HCT116 (cell line): ENCODE measurements around the gene PPY. TPM values are rescaled to one million over a fixed set of nuclear protein-coding genes. Genes with fewer than 3 reads are reported as not detected.

ENCODE experiments used
- ATAC-seq: fragments of 200-7000 bp; cut with Tn5 transposase; 2 replicates; pipeline ENCODE4 v1.9.1; 2020; ENCODE audit warnings: mild to moderate bottlenecking, moderate library complexity
- BruUV-seq: library from RNA; stranded (reverse); fragments of 400-500 nt; replicated peaks from 2 replicates; lab custom pipeline; 2021; lab: Mats Ljungman, UMichigan
- CTCF ChIA-PET: fragments of 300-600 bp; sonication (Branson Sonifier 250); formaldehyde crosslinking; loops from one replicate; lab custom pipeline; 2021; ENCODE audit warnings: antibody characterized with exemption; lab: Charles Lee
- POLR2A ChIA-PET: fragments of 300-600, 350-600 bp; sonication (Branson Sonifier 250); formaldehyde crosslinking; loops from one replicate; lab custom pipeline; 2021; ENCODE audit warnings: antibody characterized with exemption; lab: Charles Lee
- RAD21 ChIA-PET, 2 experiments: fragments of 300-600 bp; sonication (Branson Sonifier 250); formaldehyde crosslinking; loops; one replicate each; lab custom pipeline; 2023; ENCODE audit warnings: low total read pairs in 2 of 2; ENCODE audit not compliant: uncharacterized antibody in 2 of 2, unreplicated experiment in 2 of 2, low non-redundant PET in 1 of 2; lab: Charles Lee
- DNase-seq: peaks from one replicate; pipeline ENCODE4 v3.0.0-alpha.2; 2010; ENCODE audit warnings: low read depth, low spot score
- H2AFZ ChIP-seq: fragments of 200-600 bp; shearing (Covaris generic), sonication (generic); 2 replicates; pipeline ENCODE4 v1.6.1; 2017; ENCODE audit warnings: low read depth, mixed run types, mixed read lengths, antibody characterized with exemption, low read length; ENCODE audit not compliant: poor library complexity, severe bottlenecking
- H3K27ac ChIP-seq: 2 replicates; pipeline ENCODE4 v1.5.1; 2012; ENCODE audit warnings: low read depth, low read length
- H3K27me3 ChIP-seq: fragments of 200-600 bp; sonication (generic); 2 replicates; pipeline ENCODE4 v1.6.1; 2016; ENCODE audit warnings: mixed run types, low read length, mixed read lengths; ENCODE audit not compliant: insufficient read depth
- H3K36me3 ChIP-seq, 2 experiments: fragments of 200-500 bp in 1 of 2; fragments of 200-600 bp in 1 of 2; sonication (Bioruptor generic) in 1 of 2; sonication (generic) in 1 of 2; 2 replicates each; pipeline versions ENCODE4 v1.5.1 to v1.6.1; 2014 to 2016; ENCODE audit warnings: low read length in 2 of 2, inconsistent platforms in 1 of 2, mixed read lengths in 1 of 2, mixed run types in 1 of 2; ENCODE audit not compliant: insufficient read depth in 2 of 2, control insufficient read depth in 1 of 2
- H3K4me1 ChIP-seq, 2 experiments: fragments of 200-600 bp in 1 of 2; sonication (generic) in 1 of 2; 2 replicates each; pipeline versions ENCODE4 v1.5.1 to v1.6.1; 2012 to 2017; ENCODE audit warnings: low read length in 2 of 2, inconsistent platforms in 1 of 2, mild to moderate bottlenecking in 1 of 2, mixed read lengths in 1 of 2, mixed run types in 1 of 2, moderate library complexity in 1 of 2; ENCODE audit not compliant: insufficient read depth in 2 of 2, control insufficient read depth in 1 of 2
- H3K4me2 ChIP-seq: fragments of 200-600 bp; sonication (generic); 2 replicates; pipeline ENCODE4 v1.6.1; 2017; ENCODE audit warnings: mixed run types, low read length, mixed read lengths
- H3K4me3 ChIP-seq, 2 experiments: fragments of 200-600 bp in 1 of 2; sonication (generic) in 1 of 2; replicated peaks in 1 of 2; 2 replicates each; pipeline ENCODE4 v1.5.1; 2011 to 2016; ENCODE audit warnings: low read length in 2 of 2, control low read depth in 1 of 2, low read depth in 1 of 2, mild to moderate bottlenecking in 1 of 2, mixed read lengths in 1 of 2, mixed run types in 1 of 2
- H3K79me2 ChIP-seq: fragments of 200-600 bp; sonication (generic); 2 replicates; pipeline ENCODE4 v1.6.1; 2017; ENCODE audit warnings: mild to moderate bottlenecking, mixed run types, low read length, moderate library complexity, mixed read lengths; ENCODE audit not compliant: insufficient read depth
- H3K9ac ChIP-seq: fragments of 200-600 bp; sonication (generic); 2 replicates; pipeline ENCODE4 v1.6.1; 2016; ENCODE audit warnings: low read length, mixed read lengths
- H3K9me2 ChIP-seq: fragments of 200-600 bp; sonication (generic), shearing (Covaris generic); 2 replicates; pipeline ENCODE4 v1.6.1; 2017; ENCODE audit warnings: mixed run types, mild to moderate bottlenecking, moderate library complexity; ENCODE audit not compliant: insufficient read depth
- H3K9me3 ChIP-seq, 2 experiments: fragments of 200-500 bp in 1 of 2; fragments of 200-600 bp in 1 of 2; sonication (Bioruptor generic) in 1 of 2; sonication (generic) in 1 of 2; 2 replicates each; pipeline ENCODE4 v1.6.1; 2014 to 2017; ENCODE audit warnings: low read length in 2 of 2, mixed read lengths in 2 of 2, inconsistent platforms in 1 of 2, low read depth in 1 of 2, mild to moderate bottlenecking in 1 of 2, mixed run types in 1 of 2, moderate library complexity in 1 of 2; ENCODE audit not compliant: control insufficient read depth in 1 of 2, insufficient read depth in 1 of 2
- H4K20me1 ChIP-seq: fragments of 200-600 bp; sonication (generic), shearing (Covaris generic); 2 replicates; pipeline ENCODE4 v1.6.1; 2017; ENCODE audit warnings: mixed run types, mild to moderate bottlenecking, moderate library complexity; ENCODE audit not compliant: insufficient read depth
- EZH2phosphoT487 ChIP-seq: fragments of 200-600 bp; IDR thresholded peaks from 2 replicates; pipeline ENCODE4 v1.6.1; 2018; ENCODE audit warnings: antibody characterized with exemption, borderline replicate concordance
- POLR2A ChIP-seq: IDR thresholded peaks from 2 replicates; pipeline ENCODE4 v1.7.0; 2011; ENCODE audit warnings: borderline replicate concordance; ENCODE audit not compliant: insufficient read depth, insufficient read length; ENCODE audit errors: extremely low read depth
- SP1 ChIP-seq: IDR thresholded peaks from 2 replicates; pipeline ENCODE4 v1.6.1; 2012; ENCODE audit warnings: low read depth
- ZNF274 ChIP-seq: fragments of 200-500 bp; sonication (Bioruptor generic); IDR thresholded peaks from 2 replicates; pipeline ENCODE4 v1.6.1; 2014; ENCODE audit warnings: mild to moderate bottlenecking, low read depth, low read length, inconsistent platforms
- intact Hi-C: fragments of 100-400 bp; cut with micrococcal nuclease; formaldehyde crosslinking; loops from 2 replicates; pipeline ENCODE4 v1.10.0; 2022
- total RNA-seq: library from RNA; stranded (reverse); gene quantifications from one replicate; pipeline ENCODE4 v1.2.1, GENCODE V29; 2021; ENCODE audit not compliant: unreplicated experiment

PPY gene
- total RNA-seq, 1 experiment from 2014 or later, result not detected

DNA sequence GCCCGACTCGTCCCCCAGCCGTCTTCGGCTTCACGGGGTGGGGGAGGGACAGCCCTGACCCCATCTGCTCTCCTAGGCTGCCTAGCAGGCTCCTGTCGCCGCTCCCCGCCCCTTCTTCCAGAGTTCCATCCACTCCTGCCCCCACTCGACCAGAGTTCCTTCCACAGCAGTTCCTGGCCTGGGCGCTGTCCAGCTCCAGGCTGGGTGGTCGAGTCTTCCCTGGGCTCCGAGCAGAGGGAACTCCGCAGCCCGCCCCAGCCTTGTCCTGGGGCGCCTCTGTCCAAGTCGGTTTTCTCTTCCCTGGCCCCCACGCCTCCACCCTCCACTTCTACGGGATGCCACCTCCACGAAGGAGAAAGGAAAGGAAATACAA lies 10.1 kb upstream of the PPY start:
- no peak overlapping the region for H3K27ac ChIP-seq
- no peak overlapping the region for H2AFZ ChIP-seq
- TF ChIP-seq EZH2phosphoT487 (no peak), SP1 (no peak), ZNF274 (no peak)
- TF ChIP-seq, all 23 proteins: peak for 0
- Histone ChIP-seq H3K36me3 (no peaks in the 10 kb centered on the region), H3K4me3 (no peak overlapping the region), H3K4me2 (no peak overlapping the region), H3K4me1 (no peaks in the 10 kb centered on the region), H3K27me3 (no peaks in the 10 kb centered on the region), H4K20me1 (no peaks in the 10 kb centered on the region), H3K9me3 (no peaks in the 10 kb centered on the region), H3K79me2 (no peaks in the 10 kb centered on the region), H3K9ac (no peak overlapping the region), H3K9me2 (no peaks in the 10 kb centered on the region)
- BruUV-seq, result no TSS peak
- ChIA-PET CTCF (interaction anchor here (0.8 kb wide), 1 partner anchor 9 kb away, joined by 3 read pairs; no protein-coding TSS in a partner anchor), RAD21 (no interaction called here), POLR2A (no interaction called here)
- ATAC-seq (no peak), DNase-seq (no peak)
- intact Hi-C loops, result no loop called here

DNA sequence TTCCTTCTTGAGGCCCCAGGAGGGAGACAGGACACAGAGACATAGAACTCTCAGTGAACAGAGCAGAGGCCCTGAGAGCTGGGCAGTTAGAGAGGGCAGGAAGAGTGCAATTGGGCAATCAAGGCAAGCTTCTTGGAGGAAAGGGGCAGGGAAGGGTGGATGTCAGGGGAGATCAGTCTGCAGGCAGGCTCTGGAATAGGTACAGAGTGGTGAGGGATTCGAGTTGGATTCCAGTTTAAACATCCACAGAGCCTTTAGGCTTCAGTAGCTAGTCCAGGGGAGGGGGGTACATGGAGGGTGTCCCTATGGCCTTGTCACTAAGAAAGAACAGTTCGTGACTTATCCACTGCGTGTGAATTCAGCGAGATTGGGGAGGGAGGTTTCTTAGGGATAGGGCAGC lies 9.5 kb upstream of the PPY start:
- Histone ChIP-seq H3K9me3 (no peaks in the 10 kb centered on the region), H3K4me1 (no peaks in the 10 kb centered on the region), H3K27ac (no peak overlapping the region), H3K36me3 (no peaks in the 10 kb centered on the region), H3K27me3 (no peaks in the 10 kb centered on the region), H3K9ac (no peak overlapping the region), H3K4me2 (no peak overlapping the region), H3K9me2 (no peaks in the 10 kb centered on the region), H3K79me2 (no peaks in the 10 kb centered on the region), H3K4me3 (no peak overlapping the region), H4K20me1 (no peaks in the 10 kb centered on the region), H2AFZ (no peak overlapping the region)
- ChIA-PET POLR2A (no interaction called here), RAD21 (no interaction called here), CTCF (interaction anchor here (0.8 kb wide), 1 partner anchor 8 kb away, joined by 3 read pairs; no protein-coding TSS in a partner anchor)
- no TSS peak for BruUV-seq
- ATAC-seq (no peak), DNase-seq (no peak)
- no peak for TF ChIP-seq POLR2A
- intact Hi-C loops, result no loop called here
